DMS114 treated with DMSO at 0.1 percent for 48 hours (cell line): ENCODE measurements around the gene CAMK2B.

Experiments used
- DNase-seq: peaks from one replicate; lab custom pipeline; 2025; ENCODE audit not compliant: unreplicated experiment; lab: John Stamatoyannopoulos, UW

Gene CAMK2B

GRCh38 chr7:44325201-44325671 lies at the start of gene CAMK2B:
CAMK2B (minus strand) TSS chr7:44325594; CDS start chr7:44325421, 173 bp downstream.
- no peak for DNase-seq

- DNase-seq, result no peak
Observed at GRCh38 chr7:44374007-44374763, 48.8 kb upstream of the CAMK2B start.

DNA sequence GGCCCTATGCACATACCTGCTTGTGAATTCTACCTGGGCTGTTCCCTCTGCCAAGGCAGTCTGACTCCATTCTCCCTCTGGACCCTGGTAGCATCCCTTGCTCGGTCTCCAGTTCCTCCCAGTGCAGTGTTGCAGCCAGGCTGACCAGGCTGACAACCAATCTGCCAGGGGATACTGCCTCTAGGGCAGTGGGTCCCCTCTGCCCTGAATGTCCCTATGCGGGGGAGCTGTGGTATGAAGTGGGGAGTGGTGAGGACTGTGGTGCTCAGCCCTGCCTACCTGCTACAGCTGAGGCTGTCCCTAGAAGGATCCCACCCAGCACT lies 48.0 kb upstream of the CAMK2B start:
- DNase-seq, result no peak

- DNase-seq, result no peak
Observed at GRCh38 chr7:44372560-44373417, 47.4 kb upstream of the CAMK2B start.

- DNase-seq, result no peak
Observed at GRCh38 chr7:44368885-44369284, 43.5 kb upstream of the CAMK2B start.

DNA sequence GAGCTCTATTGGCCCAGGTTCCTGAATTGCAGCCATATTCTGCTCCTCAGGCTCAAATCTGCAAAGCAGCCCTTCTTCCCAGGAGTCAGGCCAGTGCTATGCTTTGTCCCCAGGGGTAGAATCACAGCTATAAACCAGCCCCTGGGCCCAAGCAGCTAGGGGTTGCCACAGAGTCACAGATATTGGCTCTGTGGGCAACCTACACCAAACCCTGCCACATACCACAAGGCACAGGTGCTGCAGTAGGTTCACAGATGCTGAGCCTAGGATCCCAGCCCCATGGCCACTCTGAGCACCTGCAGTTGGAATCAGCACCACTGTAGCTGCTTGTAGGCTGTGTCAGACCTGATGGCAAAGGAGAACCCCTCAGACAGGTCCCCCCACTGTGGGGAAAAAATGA lies 43.1 kb upstream of the CAMK2B start:
- DNase-seq, result no peak

DNA sequence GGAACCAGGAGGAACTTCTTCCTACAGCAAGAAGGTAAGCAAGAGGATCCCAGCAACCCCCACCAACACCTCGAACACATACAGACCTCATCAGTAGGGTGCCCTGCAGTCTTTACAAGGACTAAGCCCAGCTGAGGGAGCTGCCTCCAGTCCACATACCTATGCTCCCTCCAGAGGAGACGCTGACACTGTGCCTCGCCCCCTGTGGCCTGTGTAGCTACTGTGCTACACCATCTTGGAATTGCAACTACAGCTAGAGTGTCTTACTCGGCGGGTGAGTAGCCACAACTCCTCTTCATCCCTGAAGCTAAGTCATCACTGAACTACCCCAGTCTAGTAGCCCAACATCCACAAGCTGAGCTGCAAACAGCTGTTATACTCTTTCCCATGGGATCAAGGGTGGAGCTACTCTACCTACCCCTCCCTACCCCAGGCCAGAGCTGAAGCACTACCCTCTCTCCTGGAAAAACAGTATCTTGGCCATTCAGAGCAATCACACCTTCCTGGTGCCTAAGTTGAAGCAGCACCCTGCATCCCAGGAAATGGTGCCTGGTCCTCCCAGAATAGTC lies 42.2 kb upstream of the CAMK2B start:
- DNase-seq, result no peak

GRCh38 chr7:44366986-44367385 lies 41.6 kb upstream of the CAMK2B start:
- no peak for DNase-seq

DNA sequence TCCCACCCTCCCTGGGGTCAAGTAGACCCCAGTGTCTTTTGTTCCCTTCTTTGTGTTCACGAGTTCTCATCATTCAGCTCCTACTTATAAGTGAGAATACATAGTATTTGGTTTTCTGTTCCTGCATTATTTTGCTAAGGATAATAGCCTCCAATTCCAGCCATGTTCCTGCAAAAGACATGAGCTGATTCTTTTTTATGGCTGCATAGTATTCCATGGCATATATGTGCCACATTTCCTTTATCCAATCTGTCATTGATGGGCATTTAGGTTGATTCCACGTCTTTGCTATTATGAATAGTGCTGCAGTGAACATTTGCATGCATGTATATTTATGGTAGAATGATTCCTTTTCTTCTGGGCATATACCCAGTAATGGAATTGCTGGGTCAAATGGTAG lies 28.3 kb upstream of the CAMK2B start:
- DNase-seq, result no peak

DNA sequence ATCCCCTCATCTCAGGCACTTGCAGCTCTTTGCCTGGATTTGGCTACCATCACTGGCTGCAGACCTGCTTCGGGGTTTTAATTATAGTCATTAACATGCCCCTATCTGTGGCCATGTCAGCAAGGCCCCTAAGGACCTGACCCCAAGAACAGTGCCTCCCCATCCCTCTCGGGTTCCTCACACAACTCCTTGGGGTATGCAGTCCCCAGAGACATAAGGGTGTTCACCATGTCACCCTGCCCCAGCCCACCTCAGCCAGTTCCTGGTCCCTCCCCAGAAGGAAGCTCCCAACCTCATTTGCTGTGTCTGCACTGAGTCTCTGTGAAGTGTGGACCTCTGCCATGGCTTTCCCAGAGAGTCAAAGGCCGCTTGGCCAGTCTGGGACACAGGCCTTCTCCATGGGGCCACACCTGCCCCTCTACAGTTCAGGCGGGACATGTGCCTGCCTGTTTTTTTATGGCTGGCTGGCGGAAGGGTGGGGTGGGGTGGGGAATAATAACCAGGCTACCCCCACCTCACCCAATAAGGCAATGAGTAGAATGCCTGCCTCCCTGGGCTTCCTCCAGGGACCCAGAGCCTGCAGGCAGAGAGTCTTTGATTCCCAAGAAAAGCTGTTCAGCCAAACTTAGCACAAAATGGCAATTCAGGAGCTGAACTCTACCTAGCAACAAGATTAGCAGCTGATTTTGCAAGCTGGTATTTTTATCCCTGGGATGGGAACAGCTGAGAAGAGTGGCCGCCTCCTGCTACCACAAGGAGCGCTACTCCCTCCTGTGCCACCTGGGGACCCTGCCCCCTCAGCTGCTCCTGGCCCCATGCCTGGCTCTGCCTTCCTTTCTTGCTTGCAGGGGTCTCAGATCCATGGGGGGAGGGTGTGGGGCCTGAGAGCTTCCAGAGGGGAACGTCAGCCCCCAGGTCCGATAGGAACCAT lies 23.7 kb upstream of the CAMK2B start:
- DNase-seq, result no peak

- DNase-seq, result peak; percentile 35
Observed at GRCh38 chr7:44348300-44348699, 22.9 kb upstream of the CAMK2B start.

DNA sequence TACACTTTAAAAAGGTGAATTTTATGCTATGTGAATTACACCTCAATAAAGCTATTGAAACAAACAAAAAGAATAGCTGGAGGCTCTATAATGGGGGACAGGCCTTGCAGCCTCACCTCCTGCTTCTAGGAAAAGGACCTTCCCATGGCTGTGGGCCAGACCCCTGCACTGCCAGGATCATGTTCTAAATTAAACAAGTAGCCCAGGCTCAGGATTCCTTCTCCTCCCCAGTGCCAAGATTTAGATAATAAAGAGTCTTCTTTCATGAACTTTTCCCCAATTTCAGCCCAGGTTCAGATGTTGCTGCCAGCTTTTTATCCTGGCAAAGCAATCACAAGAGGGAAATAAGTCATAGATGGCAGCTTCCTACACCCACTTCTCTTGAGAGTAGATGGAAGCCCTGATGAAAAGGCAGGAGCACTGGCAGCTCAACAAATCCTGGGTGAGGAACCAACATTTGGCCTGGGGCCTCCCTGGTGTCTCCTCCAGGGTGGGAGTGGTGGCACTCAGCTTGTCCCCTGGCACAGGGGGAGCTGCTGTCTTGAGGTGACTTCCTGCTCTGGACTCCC lies 22.2 kb upstream of the CAMK2B start:
- no peak for DNase-seq

- no peak for DNase-seq
Observed at GRCh38 chr7:44346063-44346462, 20.7 kb upstream of the CAMK2B start.

- DNase-seq, result no peak
Observed at GRCh38 chr7:44341401-44341800, 16.0 kb upstream of the CAMK2B start.

DNA sequence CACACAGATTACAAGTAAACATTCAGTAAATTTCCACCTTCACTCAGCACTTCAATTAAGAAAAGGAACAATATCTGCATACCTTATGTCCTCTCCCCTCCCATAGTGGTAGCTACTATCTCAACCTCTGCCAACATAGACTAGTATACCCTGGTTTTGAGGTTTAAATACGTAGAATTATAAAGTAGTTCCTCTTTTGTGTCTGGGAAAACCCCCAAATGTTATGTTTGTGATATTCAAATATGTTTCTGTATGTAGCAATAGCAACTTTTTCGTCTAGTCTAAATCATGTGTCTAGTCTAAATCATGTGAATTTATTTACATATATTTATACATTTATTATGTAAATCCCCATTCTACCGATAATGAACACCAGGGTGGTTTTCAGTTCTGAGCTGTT lies 13.2 kb upstream of the CAMK2B start:
- DNase-seq, result no peak

- no peak for DNase-seq
Observed at GRCh38 chr7:44336491-44336890, 11.1 kb upstream of the CAMK2B start.

GRCh38 chr7:44335184-44335583 lies 9.8 kb upstream of the CAMK2B start:
- DNase-seq, result no peak

- DNase-seq, result no peak
Observed at GRCh38 chr7:44334734-44335097, 9.3 kb upstream of the CAMK2B start.

DNA sequence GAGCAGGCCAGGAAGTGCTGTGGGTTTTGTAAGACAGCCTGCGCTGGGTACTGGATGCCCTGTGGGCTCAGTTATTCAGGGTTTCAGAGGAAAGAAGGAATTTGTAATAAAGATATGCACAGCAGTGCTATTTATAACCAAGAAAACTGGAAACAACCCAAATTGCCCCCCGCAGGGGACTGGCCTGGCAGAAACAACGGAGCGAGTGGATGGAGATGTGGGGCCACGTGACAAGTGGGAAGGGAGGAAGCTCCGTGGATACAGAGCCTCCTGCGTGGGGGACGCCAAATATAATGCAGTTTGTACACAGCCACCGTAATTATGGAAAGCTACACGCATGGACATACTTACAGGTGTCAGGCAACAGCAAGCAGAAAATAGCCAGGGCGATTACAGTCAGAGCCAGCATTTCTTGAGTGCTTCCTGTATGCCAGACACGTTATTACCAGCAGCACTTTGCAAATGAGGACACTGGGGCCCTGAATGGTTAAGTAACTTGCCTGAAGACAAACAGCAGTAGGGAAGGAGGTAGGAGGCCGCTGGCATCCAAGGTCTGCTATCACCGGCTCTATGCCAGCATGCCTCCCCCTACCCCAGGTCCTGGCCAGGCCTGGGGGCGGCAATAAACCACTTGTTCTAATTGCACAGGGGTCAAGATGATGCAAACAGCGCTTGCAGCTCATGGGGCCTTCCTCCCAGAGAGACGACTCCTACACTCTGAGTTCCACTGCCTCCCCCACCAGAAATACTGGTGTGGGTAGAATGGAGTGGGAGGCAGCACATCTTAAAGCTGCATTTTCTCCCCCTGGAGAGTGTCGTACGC lies 8.7 kb upstream of the CAMK2B start:
- no peak for DNase-seq

DNA sequence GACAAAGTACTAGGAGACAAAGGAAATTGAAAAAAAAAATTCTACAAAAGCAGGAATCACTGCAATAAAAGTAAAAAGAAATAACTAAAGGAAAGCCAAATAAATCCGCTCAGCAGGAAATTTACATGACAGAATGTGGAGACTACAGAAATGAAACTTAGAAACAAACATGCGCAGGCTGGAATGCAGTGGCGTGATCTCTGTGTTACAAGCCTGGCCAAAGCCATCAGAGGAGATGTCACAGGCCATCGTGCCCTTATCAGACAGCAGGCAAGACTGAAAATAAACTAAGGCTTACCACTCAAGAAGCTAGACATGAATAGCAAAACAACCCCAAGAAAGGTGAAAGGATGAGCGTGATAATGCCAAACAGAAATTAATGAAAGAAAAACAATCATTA lies 6.3 kb upstream of the CAMK2B start:
- DNase-seq, result no peak
